OCI-LY3 (cell line): ENCODE measurements around the gene BTBD9.

Source experiments
- EZH2phosphoT487 ChIP-seq: fragments of 200-600 bp; shearing (Covaris generic); IDR thresholded peaks from 2 replicates; pipeline ENCODE4 v1.6.1; 2018; ENCODE audit warnings: antibody characterized with exemption, mixed run types, low read depth
- TF ChIP-seq, protein P1 (sequence below): fragments of 200-600, 300-600 bp; sonication (generic); IDR thresholded peaks from 2 replicates; pipeline ENCODE4 v1.5.1; 2014; ENCODE audit warnings: antibody characterized with exemption, low read length, low read depth

- TF ChIP-seq, protein P1, sequence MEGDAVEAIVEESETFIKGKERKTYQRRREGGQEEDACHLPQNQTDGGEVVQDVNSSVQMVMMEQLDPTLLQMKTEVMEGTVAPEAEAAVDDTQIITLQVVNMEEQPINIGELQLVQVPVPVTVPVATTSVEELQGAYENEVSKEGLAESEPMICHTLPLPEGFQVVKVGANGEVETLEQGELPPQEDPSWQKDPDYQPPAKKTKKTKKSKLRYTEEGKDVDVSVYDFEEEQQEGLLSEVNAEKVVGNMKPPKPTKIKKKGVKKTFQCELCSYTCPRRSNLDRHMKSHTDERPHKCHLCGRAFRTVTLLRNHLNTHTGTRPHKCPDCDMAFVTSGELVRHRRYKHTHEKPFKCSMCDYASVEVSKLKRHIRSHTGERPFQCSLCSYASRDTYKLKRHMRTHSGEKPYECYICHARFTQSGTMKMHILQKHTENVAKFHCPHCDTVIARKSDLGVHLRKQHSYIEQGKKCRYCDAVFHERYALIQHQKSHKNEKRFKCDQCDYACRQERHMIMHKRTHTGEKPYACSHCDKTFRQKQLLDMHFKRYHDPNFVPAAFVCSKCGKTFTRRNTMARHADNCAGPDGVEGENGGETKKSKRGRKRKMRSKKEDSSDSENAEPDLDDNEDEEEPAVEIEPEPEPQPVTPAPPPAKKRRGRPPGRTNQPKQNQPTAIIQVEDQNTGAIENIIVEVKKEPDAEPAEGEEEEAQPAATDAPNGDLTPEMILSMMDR, result no peak
- TF ChIP-seq EZH2phosphoT487, result no peak
These were observed 202.8 kb downstream of the BTBD9 start for GRCh38 chr6:38436726-38437465.
